ENCODE measurements around the gene CA9. TPM values are rescaled to one million over a fixed set of nuclear protein-coding genes. Genes with fewer than 3 reads are reported as not detected.

CA9 gene
- total and polyA plus RNA-seq, 4 donors: 0.88 to 2.4 (median 1.3) TPM

- WGBS, 2 donors: 83 to 93% methylated on average over 14 of the region's 14 CpGs
- Histone ChIP-seq H3K36me3 (ENCODE audit: control insufficient read depth in 4 of 4, insufficient read depth in 4 of 4, low read length in 4 of 4) (peaks cover 37 to 53% (median 49%) of the 10 kb centered on the region in 4 donors), H3K27me3 (ENCODE audit: control insufficient read depth in 3 of 3, insufficient read depth in 3 of 3, low read length in 2 of 3) (no peaks in the 10 kb centered on the region), H3K9me3 (ENCODE audit: control insufficient read depth in 4 of 4, insufficient read depth in 3 of 4, low read length in 3 of 4) (no peaks in the 10 kb centered on the region), H3K9ac (ENCODE audit: insufficient read depth in 1 of 2, low read length in 2 of 2) (no peak overlapping the region), H3K27ac (ENCODE audit: low read depth in 1 of 2, low read length in 1 of 2) (peak overlapping the region in 1 of 2 donors; percentile 58), H3K4me1 (ENCODE audit: control insufficient read depth in 5 of 5, insufficient read depth in 5 of 5, low read length in 5 of 5) (peaks cover 0 to 2% (median 0%) of the 10 kb centered on the region in 5 donors), H3K4me3 (no peak overlapping the region)
- no peak for ATAC-seq (ENCODE audit: insufficient read depth, low FRiP score)
- no peak for DNase-seq
- TF ChIP-seq CTCF (IDR thresholded peaks at IDR 0.05; ENCODE audit: control extremely low read depth, extremely low read depth): no peak
Observed at GRCh38 chr9:35697486-35697885, 23.8 kb downstream of the CA9 start.

GRCh38 chr9:35698231-35698630 lies 24.5 kb downstream of the CA9 start:
- no peak for ATAC-seq (ENCODE audit: insufficient read depth, low FRiP score)
- 94 to 96% methylated on average over 5 of the region's 5 CpGs for WGBS, 2 donors
- Histone ChIP-seq H3K4me1 (ENCODE audit: control insufficient read depth in 5 of 5, insufficient read depth in 5 of 5, low read length in 5 of 5) (peaks cover 0 to 2% (median 0%) of the 10 kb centered on the region in 5 donors), H3K27me3 (ENCODE audit: control insufficient read depth in 3 of 3, insufficient read depth in 3 of 3, low read length in 2 of 3) (no peaks in the 10 kb centered on the region), H3K27ac (ENCODE audit: low read depth in 1 of 2, low read length in 1 of 2) (peak overlapping the region in 1 of 2 donors; percentile 55), H3K9me3 (ENCODE audit: control insufficient read depth in 4 of 4, insufficient read depth in 3 of 4, low read length in 3 of 4) (no peaks in the 10 kb centered on the region), H3K9ac (ENCODE audit: insufficient read depth in 1 of 2, low read length in 2 of 2) (no peak overlapping the region), H3K36me3 (ENCODE audit: control insufficient read depth in 4 of 4, insufficient read depth in 4 of 4, low read length in 4 of 4) (peaks cover 37 to 60% (median 54%) of the 10 kb centered on the region in 4 donors), H3K4me3 (no peak overlapping the region)
- no peak for TF ChIP-seq CTCF (IDR thresholded peaks at IDR 0.05; ENCODE audit: control extremely low read depth, extremely low read depth)
- no peak for DNase-seq

GRCh38 chr9:35700031-35700430 lies 26.3 kb downstream of the CA9 start:
- H3K27me3 ChIP-seq (ENCODE audit: control insufficient read depth in 3 of 3, insufficient read depth in 3 of 3, low read length in 2 of 3): no peaks in the 10 kb centered on the region
- ATAC-seq (ENCODE audit: insufficient read depth, low FRiP score) (no peak), DNase-seq (no peak)
- WGBS, 2 donors: 91 to 92% methylated on average over 11 of the region's 11 CpGs
- H3K36me3 ChIP-seq (ENCODE audit: control insufficient read depth in 4 of 4, insufficient read depth in 4 of 4, low read length in 4 of 4): peaks cover 41 to 74% (median 71%) of the 10 kb centered on the region in 4 donors
- H3K9ac ChIP-seq (ENCODE audit: insufficient read depth in 1 of 2, low read length in 2 of 2): no peak overlapping the region
- H3K4me3 ChIP-seq: no peak overlapping the region
- no peaks in the 10 kb centered on the region for H3K9me3 ChIP-seq (ENCODE audit: control insufficient read depth in 4 of 4, insufficient read depth in 3 of 4, low read length in 3 of 4)
- H3K4me1 ChIP-seq (ENCODE audit: control insufficient read depth in 5 of 5, insufficient read depth in 5 of 5, low read length in 5 of 5): peaks cover 0 to 2% (median 0%) of the 10 kb centered on the region in 5 donors
- H3K27ac ChIP-seq (ENCODE audit: low read depth in 1 of 2, low read length in 1 of 2): no peak overlapping the region
- no peak for TF ChIP-seq CTCF (IDR thresholded peaks at IDR 0.05; ENCODE audit: control extremely low read depth, extremely low read depth)

- DNase-seq: no peak
- Histone ChIP-seq H3K4me1 (ENCODE audit: control insufficient read depth in 5 of 5, insufficient read depth in 5 of 5, low read length in 5 of 5) (peaks cover 0 to 2% (median 0%) of the 10 kb centered on the region in 5 donors), H3K36me3 (ENCODE audit: control insufficient read depth in 4 of 4, insufficient read depth in 4 of 4, low read length in 4 of 4) (peaks cover 42 to 82% (median 76%) of the 10 kb centered on the region in 4 donors), H3K27ac (ENCODE audit: low read depth in 1 of 2, low read length in 1 of 2) (no peak overlapping the region), H3K9me3 (ENCODE audit: control insufficient read depth in 4 of 4, insufficient read depth in 3 of 4, low read length in 3 of 4) (no peaks in the 10 kb centered on the region), H3K4me3 (no peak overlapping the region), H3K9ac (ENCODE audit: insufficient read depth in 1 of 2, low read length in 2 of 2) (no peak overlapping the region), H3K27me3 (ENCODE audit: control insufficient read depth in 3 of 3, insufficient read depth in 3 of 3, low read length in 2 of 3) (no peaks in the 10 kb centered on the region)
- no peak for ATAC-seq (ENCODE audit: insufficient read depth, low FRiP score)
- TF ChIP-seq CTCF (IDR thresholded peaks at IDR 0.05; ENCODE audit: control extremely low read depth, extremely low read depth): no peak
Observed at GRCh38 chr9:35700942-35701341, 27.2 kb downstream of the CA9 start.
